ENCODE results near the gene MAPKAPK3.
"Not testable (repeated sequence)": the region's sequence is repeated elsewhere in the genome, so short reads cannot be mapped to it uniquely, and the experiment has no call there.

The MAPKAPK3 gene

GRCh38 chr3:50675179-50676030 is 58.5 kb downstream of the MAPKAPK3 start:
- DNase-seq (ENCODE audit: insufficient read length, low spot score) (no peak), FAIRE-seq (peak; percentile 56)

GRCh38 chr3:50676031-50676705 is 59.2 kb downstream of the MAPKAPK3 start:
- FAIRE-seq = no peak
- no peak for DNase-seq (ENCODE audit: insufficient read length, low spot score)

DNA sequence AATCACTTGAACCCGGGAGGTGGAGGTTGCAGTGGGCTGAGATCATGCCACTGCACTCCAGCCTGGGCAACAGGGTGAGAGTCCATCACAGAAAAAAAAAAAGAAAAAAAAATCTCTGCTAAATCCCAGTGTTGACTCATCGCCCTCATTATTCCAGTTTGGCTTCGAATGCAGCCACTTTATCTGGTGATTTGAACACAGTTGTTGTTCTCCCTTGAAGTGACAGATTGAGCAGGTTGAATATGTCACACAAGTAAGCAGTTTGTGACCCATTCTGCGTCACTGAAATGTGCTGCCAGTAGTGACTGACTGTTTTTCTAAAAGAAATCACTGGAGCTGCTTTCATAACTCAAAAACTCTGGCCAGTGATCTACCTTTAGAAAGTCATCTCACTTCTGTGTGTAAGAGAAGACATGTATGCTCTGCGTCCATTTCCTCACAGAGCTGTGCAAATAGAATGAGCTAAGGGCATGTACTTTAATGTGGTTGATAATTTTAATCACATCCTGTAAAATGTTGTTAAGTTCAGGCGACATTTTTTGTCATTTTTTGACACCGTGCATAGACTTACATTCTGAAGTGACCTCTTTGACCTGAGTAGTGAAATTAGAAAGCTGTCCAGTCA is 70.3 kb downstream of the MAPKAPK3 start:
- DNase-seq (ENCODE audit: insufficient read length, low spot score) = no peak
- FAIRE-seq = no peak

- no peak for FAIRE-seq
These were observed 71.0 kb downstream of the MAPKAPK3 start for GRCh38 chr3:50687916-50688315.

DNA sequence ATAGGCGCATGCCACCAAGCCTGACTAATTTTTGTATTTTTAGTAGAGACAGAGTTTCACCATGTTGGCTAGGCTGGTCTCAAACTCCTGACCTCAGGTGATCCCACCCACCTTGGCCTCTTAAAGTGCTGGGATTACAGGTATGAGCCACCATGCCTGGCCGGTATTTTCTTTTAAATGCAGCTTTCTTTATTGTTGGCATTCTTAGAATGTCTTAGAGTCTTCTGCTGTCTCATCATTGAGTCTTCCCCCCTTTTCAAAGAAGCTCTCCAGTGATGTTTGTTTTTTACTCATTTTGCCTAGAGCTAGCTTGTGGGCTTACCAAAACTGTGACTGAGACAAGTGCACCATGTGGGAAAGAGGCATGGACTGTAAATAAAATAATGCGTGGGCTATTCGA is 71.7 kb downstream of the MAPKAPK3 start:
- not testable (repeated sequence) for DNase-seq (ENCODE audit: insufficient read length, low spot score); FAIRE-seq

More at GRCh38 chr3:50687916-50688315, 71.0 kb downstream of the MAPKAPK3 start:
- no peak for DNase-seq (ENCODE audit: insufficient read length, low spot score)

- FAIRE-seq (no peak), DNase-seq (ENCODE audit: insufficient read length, low spot score) (no peak)
These were observed 72.6 kb downstream of the MAPKAPK3 start for GRCh38 chr3:50689558-50689957.

DNA sequence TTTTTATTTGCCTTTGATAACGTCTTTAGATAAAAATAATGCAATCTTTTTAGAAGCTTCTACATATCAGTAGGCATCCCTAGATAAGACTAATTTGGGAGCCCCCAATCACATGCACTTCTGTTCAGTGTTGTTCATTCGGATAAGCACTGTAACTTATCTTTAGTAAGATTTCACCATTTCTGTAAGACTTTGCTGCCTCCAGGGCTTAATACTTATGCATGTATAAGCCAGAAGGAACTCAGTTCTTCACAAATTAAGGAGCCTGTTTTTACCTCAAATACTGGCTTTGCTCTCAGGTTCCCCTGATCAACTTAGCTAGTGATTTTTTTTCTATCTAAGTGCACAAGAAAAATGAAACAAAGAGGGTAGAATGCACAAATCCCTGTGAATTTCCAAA is 78.1 kb downstream of the MAPKAPK3 start:
- FAIRE-seq (no peak), DNase-seq (ENCODE audit: insufficient read length, low spot score) (no peak)

DNA sequence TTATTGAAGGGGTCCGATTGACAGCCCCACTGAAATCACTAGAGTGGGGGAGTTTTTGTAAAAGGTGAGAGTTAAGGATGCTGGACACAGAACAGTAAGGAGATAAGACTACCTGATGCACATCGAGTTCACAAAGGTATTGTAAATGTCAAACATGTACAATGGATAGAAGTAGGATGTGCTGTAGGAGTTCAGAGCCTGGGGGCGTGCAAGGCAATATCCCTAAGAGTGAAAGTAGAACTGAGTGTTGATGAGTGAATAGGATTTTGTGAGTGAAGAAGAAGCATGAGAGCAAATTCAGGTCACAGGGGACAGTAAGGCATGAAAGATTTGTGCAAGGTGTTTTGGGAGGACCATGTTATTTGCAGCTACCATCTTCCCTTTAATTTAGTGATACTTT is 79.3 kb downstream of the MAPKAPK3 start:
- FAIRE-seq (no peak), DNase-seq (ENCODE audit: insufficient read length, low spot score) (no peak)

DNA sequence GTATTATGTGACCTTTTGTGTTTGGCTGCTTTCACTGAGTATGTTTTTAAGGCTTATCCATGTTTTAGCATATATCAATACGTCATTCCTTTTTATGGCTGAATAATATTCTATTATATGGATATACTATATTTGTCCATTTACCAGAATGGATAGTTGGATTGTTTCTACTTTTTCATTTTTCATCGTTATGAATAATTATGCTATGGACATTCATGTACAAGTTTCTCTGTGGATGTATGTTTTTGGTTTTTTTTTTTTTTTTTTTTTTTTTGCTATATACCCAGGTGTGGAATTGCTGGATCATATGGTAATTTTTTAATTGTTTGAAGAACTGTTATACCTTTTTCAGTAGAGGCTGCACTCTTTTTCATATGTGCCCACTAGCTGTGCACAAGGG is 81.3 kb downstream of the MAPKAPK3 start:
- DNase-seq (ENCODE audit: insufficient read length, low spot score) (no peak), FAIRE-seq (no peak)
